Activated CD8-positive, alpha-beta memory T cell treated with anti-CD3 and anti-CD28 coated beads for 4 hours (primary cell): Measurements from ENCODE around the gene RNPEP.
"Not testable (repeated sequence)": the region's sequence is repeated elsewhere in the genome, so short reads cannot be mapped to it uniquely, and the experiment has no call there.

Source experiments
- DNase-seq, 2 donors: peaks; one replicate each; pipeline ENCODE4 v3.0.0-alpha.2; 2020; ENCODE audit warnings: low read depth in 2 of 2

The RNPEP gene

GRCh38 chr1:202034683-202035462 lies 52.4 kb downstream of the RNPEP start:
- DNase-seq = no peak

- DNase-seq = no peak
Measured at GRCh38 chr1:202036595-202037387, 54.3 kb downstream of the RNPEP start.

GRCh38 chr1:202037706-202038296 lies 55.4 kb downstream of the RNPEP start:
- DNase-seq = no peak

- DNase-seq = no peak
Measured at GRCh38 chr1:202038688-202039346, 56.4 kb downstream of the RNPEP start.

GRCh38 chr1:202045705-202046104 lies 63.3 kb downstream of the RNPEP start:
- no peak for DNase-seq

- DNase-seq = no peak
Measured at GRCh38 chr1:202046227-202046626, 63.8 kb downstream of the RNPEP start.

- no peak for DNase-seq
Measured at GRCh38 chr1:202046748-202047708, 64.6 kb downstream of the RNPEP start.

- no peak for DNase-seq
Measured at GRCh38 chr1:202047977-202048376, 65.5 kb downstream of the RNPEP start.

- no peak for DNase-seq
Measured at GRCh38 chr1:202049129-202049528, 66.7 kb downstream of the RNPEP start.

GRCh38 chr1:202054094-202054493 lies 71.6 kb downstream of the RNPEP start:
- DNase-seq = no peak

- not testable (repeated sequence) for DNase-seq
Measured at GRCh38 chr1:202054673-202055072, 72.2 kb downstream of the RNPEP start.
